ENCODE results near the gene BOLA3.
"Not testable (repeated sequence)": the region's sequence is repeated elsewhere in the genome, so short reads cannot be mapped to it uniquely, and the experiment has no call there.

BOLA3 gene

DNA sequence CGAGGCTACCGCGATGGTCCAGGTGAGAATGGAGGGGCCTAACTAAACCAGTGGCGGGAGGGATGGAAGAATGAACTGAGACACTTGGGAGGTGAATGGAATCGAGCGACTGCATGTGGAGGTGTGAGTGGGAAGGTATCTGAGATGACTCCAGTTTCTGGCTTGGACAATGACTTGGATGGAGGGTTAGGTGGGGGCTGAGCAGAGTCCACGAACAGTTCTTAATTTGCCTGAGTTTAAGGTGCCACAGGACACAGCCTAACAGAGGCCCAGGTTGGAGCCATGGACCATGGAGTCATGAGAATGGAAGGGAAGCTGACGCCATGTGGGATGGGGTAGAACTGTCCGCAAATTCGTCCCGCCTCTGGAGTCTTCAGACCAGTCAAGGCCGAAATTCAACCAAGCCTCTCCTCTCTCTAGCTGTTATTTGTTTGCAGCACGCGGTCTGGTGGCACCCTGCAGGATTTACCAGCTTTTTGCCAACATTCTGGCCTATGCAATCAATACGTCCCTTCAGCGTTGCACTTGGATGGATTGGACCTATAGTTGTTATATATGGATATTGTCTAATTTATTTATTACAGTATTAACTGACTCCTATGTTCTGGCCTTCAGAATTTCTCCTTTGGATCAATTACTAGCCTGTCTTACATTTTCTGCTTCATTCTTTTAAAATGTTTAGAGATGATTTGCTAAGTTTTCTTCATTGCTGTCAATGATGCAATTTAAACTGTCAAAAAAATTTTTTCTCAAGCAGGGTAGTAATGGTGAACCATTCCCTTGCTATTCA is 940 bp upstream of the BOLA3 start:
- peak in 1 of 2 experiments; percentile 60 for DNase-seq

DNA sequence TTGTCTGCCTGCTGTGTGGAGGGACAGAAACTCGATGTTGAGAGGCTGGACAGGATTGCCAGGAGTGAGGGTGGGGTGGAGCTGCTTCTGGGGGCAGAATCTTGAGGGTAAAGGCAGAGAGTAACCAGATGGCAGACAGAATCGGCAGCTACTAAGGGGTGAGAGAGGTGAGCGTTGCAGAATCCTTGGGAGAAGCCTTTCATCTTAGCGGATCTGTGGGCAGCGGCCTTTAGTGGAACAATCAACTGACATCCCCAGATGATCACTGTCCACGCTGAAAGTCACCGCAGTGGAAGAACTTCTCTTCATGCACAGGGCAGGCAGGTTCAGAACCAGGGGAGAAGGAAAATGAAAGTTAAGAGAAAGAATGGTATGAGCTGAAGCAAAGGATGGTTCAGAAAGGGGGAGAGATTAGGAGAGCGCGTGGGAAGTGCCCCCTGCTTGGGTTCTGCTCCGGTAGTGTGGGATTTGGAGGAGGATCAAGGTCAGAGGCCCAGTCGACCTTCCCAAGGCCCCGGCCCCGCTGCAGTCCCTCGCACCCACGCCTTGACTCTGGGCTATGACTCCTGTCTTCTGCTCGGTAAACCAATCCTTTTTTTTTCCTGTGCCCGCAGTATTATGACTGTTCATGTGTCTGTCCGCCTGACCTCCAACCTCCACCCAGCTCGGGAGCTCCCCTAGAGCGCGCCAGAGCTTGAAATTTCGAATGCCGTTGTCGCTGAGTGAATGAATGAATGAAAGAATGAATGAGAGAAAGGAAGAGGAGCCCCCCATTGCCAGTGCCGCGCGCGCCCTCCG is 584 bp downstream of the BOLA3 start:
- DNase-seq: peak in 1 of 2 experiments; percentile 63

DNA sequence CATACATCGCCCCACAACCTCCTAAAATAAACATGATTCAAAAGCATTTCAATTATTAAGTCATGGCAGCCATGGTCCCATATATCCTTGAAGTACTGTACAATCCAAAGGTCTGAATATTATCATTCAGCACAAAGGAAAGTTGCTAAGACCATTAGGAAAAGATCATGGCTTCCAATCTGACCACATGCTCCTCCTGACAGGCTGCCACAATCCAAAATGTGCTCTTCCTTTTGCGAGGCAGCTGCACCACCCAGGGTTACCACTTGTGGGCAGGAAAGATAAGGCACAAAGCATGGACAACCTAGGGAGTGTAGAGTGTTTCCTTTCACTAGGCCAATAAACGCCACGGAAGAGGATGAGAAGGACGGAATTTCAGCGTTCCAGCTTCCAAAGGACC is 5.4 kb downstream of the BOLA3 start:
- peak in 1 of 2 experiments; percentile 37 for DNase-seq

DNA sequence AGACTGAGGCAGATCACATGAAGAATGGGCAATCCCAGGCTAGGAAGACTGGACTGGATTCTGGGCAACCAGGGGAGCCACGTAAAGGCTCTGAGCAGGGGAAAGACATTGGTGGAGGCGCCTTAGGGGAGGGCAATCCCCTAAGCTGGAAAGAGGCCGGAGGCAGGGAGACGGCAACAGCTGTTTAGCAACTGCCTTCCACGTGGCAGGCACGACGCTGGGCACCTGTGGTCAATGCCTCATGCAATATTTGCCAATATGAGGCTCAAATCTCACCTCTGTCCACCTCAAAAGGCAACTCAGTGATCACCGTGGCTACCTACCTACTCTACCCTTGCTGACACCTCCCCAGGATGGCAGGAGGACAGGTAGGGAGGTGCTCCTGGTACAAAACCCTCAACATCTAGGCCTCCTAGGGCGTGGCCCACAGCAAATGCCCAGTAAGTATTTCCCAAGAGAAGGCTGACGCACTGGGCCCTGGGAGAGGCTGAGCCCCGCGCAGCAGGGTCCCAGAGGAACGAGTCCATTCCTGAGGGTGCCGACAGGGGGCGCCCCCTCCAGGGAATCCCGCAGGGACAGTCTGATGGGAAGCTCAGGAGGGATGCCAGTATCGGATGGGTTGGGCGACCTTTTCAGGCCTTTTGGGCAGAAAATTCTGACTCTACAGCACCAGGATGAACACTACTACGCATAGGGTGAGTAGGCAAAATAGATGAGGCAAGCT is 8.9 kb downstream of the BOLA3 start:
- DNase-seq: no peak

DNA sequence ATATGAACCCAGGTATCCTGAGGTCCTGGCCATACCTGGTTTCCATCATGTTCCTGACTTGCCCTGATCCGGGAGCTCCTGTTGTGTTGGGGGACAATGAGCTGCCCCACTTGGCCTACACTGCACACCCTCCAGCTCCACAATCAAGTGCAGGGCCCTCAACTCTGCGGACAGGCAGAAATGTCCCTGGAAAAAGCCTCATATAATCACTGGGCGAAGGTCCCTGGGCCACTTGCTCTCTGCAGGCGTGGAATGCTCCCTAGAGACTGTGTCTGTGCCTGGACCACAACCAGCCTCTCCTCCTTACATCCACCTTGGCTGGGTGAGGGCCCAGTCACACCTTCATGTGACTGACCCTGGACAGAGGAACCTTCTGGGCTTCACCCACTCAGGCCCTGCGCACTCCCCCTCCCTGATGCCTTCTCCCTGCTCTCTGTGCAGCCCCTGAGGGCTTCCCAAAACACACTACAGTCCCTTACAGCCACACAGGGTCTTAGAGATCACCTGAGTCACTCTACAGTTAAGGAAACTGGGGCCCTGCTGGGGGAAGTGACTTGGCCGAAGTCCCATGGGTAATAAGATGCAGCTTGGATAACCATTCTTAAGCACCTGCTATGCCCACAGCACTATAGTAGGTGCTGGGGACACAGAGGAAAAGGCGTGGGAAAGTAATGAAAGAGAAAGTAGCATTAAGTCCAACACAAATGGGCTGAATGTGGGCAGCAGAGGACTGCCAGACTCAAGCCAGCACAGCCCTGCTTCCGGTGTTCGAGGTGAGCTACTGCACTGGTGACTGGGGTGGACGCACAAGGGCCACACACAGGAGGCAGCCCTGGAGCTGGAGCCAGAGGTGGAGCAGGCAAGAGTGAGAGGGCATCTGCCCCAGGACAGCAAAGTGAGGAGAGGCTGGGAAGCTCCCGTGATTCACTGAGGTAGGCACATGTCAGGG is 9.8 kb downstream of the BOLA3 start:
- DNase-seq: no peak

DNA sequence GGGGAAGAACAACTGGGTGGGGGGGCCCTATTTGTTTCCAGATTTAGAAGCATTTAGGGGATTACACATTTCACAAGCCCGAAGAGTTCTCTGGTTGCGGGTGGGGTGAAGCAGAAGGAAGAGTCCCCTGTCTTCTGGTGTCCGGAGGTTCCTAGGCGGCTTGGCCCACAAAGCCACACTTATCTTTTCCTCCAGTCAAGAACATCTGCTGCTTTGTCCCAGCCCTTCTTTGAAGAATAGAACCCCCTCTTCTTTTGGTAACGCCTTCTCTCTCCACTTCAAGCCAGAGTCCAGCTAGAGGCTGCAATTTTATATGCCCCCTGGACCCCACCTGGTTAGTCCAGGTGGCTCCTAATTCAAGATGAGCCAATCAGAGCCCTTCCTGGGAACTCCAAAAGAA is 15.8 kb downstream of the BOLA3 start:
- DNase-seq: no peak

DNA sequence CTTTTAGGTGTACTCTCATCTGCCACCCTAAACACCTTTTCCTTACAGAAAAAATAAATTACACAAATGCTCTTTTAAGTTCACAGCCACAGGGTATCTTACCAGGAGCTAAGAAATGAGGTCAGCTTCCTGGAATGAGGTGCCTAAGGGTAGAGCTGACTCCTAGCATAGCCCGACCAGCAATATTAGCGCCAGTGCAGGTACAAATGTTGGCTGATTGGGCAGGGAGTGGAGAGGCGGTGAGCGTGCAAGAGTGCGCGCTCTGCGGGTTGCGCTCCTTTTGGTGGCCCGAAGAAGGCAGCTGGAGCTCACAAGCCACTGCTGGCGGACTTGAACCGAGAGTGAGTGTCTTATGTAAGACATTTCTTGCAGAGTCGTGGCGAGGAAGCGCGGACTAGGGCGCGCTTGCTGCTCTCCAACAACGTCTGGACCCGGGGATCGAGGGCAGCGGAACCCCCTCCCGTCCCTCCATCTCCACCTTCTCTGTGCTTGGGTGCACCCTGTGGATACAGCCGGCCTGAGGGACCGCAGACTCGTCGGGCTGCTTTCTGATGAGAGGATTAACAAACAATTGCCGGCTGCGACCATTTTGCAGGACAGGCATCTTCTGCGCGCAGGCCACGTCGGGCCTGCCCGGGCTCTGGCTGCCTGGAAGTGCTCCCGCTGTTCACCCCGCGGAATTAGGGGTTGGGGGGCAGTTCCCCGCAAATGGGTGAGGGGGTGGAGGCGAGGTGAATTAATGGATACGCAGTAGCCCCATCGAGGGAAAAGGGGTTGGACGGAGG is 17.3 kb downstream of the BOLA3 start:
- DNase-seq: no peak

DNA sequence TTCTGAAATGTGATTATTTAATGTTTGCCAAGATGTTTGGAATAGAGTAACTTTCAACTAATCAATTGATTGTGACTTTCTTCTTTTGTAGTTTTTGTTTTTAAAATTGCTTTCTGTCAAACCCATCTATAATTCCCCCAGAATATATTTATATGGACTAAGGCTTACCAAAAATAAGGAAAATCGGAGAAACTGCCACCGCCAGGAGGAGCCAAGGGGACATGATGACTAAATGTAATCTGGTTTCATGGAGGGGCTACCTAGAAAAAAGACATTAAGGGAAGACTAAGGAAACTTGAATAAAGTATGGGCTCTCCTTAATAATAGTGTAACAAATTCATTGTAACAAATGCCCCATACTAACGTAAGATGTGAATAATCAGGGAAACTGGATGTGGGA is 19.5 kb downstream of the BOLA3 start:
- no peak for DNase-seq

DNA sequence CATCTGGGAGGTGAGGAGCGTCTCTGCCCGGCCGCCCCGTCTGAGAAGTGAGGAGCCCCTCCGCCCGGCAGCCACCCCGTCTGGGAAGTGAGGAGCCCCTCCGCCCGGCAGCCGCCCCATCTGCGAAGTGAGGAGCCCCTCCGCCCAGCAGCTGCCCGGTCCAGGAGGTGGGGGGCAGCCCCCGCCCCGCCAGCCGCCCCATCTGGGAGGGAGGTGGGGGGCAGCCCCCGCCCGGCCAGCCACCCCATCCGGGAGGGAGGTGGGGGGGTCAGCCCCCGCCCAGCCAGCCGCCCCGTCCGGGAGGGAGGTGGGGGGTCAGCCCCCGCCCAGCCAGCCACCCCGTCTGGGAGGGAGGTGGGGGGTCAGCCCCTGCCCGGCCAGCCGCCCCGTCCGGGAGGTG is 23.8 kb downstream of the BOLA3 start:
- not testable (repeated sequence) for DNase-seq

DNA sequence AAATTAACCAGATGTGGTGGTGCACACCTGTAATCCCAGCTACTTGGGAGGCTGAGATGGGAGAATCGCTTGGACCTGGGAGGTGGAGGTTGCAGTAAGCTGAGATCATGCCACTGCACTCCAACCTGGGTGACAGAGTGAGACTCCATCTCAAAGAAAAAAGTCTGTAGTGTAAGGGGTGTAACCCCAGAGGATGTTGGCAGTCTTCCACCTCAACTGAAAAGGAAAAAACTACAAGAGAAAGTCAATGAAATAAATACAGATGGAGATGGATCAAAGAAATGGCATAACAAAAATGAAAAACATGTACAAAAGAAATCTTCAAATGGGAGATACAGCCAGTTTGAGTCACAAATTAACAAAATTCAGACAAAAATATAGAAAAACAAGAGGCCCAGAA is 25.9 kb downstream of the BOLA3 start:
- not testable (repeated sequence) for DNase-seq

DNA sequence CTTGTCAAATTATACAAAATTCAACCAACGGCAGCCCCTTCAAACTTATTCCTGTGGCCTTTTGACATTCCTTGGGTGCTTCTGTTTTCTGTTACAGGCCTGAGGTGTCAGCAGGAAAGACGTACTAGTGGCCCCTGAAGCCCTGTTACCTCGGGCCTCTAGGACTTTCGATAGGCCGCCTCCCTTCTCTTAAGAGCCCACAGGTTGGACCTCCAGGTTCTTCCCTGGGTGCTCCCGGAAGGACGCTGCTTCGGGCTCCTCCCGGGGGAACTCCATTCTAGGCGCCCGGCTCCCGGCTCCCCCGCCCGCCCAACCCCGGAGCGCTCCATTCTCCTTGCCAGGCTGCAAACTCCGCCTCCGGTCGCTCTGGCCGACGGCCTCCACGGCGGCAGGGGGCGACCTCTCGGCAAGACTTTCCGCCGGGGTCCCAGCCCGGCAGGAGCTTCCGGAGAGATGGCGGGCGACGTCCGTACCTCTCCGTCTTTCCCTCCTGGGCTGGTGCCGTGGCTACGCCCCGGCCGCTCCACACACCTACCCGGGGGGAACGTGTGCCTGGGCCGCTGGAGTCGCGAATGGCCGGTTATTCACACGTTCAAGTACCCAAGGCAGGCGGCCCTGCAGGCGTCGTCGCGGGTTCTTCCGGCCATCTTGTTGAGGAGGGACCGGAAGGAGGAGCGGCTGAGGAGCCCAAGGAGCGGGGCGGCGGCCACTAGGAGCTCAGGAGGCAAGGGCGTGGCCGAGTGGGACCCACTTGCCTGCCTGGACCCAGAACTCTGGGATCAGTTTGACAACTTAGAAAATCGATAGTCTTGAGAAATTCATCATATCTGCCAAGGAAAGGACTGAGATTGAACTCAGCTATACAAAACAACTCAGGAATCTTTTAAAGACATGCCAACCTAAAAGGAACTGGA is 27.5 kb downstream of the BOLA3 start:
- peak; percentile 82 to 90 for DNase-seq

DNA sequence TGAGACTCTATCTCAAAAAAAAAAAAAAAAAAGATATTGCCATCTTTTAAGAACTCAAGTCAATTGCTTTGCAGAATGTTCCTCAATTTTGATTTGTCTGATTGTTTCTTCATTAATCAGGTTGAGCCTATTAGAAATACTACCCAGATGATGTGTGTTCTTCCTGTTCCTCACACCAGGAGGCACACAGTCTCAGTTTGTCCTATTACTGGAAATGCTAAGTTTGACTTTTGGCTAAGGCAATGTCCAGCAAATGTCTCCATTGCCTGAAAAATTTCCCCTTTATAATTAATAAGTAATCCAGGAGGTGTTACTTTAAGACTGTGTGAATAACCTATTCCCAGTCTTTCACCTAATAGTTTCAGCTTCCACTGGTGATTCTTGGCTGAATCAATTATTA is 28.4 kb downstream of the BOLA3 start:
- DNase-seq: no peak

DNA sequence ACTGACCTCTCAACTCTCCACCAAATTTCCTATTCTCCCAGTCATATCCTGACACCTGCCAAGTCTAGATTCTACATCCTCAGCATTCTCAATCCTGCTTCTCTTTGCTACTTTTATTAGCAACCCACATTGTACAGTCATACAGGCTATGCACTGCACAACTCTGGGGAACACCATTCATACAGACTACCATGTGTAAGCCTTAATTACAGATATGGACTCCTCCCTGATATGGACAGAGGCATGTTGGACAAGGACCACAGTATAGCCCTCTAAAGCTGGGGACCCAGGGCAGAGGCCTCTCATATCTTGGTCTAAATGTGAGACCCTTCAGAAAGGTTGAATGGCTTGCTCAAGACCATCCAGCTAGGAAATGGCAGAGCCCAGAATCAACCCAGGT is 36.3 kb downstream of the BOLA3 start:
- no peak for DNase-seq

DNA sequence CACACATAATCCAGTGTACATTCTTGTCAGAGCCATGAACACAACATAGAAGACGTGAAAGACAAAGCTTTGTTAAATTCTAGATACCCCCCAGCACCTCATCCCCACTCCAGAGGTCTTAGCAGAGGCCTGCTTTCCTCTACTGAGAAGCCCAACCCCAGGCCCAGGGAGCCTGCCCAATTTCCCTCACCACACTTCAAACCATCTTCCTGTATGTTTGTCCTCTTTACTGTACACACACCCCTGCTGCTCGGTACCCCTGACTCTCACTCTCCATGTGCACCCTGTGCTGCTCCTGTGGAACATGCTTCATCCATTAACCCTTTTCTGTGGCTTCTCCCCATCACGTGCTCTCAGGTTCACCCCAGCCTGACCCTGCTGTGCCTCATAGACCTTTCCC is 37.2 kb downstream of the BOLA3 start:
- DNase-seq: no peak

DNA sequence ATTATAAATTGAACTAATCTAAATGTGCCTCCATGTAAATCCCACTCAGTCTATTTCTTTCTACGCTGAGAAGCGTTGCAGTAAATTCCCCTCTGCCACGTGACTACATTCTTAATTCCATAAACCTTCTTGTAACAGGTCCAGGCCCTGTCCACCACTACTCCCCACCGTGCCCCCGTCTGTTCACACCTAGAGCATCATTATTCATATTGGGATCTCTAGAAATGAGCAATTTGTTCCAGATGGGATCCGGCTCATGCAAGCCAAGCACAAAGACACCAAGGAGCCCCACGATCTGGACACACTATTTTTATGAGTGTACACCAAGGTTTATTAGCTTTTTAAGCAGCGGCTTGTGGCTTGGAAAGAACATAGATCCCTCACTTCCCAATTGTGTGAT is 38.2 kb downstream of the BOLA3 start:
- no peak for DNase-seq

DNA sequence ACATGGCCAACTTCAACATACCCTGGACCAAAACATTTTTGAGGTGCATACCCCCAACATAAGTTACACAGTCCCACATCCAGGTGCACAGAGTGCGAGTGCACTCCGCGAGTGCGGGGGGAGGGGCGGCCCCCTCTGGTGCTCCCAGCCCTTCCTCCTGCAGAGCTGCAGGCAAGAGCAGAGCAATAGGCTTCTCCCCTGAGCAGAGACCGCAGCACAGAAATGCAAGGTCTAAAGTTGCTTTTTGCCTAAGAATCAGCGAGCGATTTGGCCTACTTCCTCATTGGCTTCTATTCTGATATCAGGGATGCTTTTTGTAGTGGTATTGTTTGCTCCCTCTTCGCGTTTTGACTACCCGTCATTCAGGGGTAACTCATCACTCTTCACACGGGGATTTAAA is 40.6 kb downstream of the BOLA3 start:
- no peak for DNase-seq

DNA sequence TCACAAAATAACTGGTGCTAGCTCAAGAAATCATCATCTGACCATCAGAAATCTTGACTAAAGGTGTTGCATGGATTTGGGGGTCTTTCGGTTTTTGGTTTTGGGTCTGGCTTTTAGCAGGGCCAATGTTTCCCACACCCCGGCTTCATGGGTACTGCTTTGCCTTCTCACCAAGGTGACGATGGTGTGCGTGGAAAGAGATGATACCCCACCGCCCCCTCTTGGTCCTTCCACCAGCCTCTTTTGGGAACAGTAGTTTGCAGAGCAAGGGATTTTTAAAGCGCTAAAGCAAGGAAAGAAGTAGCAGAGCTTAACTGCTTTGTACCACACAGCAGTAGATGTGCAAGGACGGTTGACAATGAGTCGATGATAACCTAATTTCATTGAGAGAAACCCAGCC is 42.3 kb downstream of the BOLA3 start:
- no peak for DNase-seq

DNA sequence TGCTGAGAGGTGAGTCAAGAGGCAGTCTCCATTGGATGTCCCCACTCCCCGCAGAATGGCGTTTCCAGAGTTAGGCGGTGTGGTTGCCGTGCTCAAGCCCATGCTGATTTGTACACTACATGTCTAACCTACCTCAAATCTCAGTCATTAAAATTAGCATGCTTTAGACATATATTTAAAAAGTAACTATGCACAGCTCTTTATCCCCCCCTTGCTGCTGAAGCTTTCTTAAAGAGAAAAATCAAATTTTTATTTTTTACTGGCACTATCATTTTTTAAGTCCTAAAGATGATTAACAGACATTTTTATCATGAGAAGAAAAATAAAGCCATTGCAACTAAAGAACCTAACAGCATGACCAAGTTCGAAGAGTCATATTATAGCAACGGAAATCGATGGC is 42.9 kb downstream of the BOLA3 start:
- DNase-seq: no peak

DNA sequence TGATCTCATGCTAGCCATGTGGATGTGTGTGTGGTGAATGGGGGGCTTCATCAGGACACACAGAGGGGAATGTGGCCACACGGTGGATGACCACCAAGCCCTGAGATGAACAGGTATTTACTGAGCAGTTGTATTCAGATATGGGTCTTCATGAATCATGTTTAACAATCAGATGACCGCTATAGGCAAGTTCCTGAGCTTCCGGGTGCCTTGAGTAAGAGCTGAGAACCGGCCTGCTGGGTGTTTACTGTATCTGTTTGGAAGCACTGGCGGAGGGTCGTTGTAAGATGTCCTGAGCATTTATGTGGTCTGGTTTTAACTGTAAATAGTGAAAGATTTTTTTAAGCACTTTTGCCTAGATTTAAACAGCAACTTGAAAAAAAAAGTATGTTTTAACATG is 43.9 kb downstream of the BOLA3 start:
- DNase-seq: no peak

DNA sequence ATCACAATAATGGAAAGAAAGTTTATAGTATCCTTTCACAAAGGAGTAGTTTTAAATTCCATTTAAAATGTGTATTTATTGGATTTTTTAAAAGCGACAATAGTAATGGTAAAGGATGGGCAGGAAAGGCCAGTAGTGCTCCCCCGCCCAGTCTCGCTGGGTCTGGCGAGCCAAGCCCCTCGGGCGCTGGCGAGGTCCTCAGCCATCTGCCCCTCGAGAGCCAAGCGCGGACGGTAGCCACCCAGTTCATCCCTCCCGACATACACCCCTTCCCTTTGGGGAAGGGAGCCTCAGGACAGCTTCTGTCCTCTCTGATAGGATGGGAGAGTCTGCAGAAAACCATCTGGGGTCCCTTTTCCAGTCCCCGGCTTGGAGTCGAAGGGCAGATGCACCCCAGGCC is 45.2 kb downstream of the BOLA3 start:
- no peak for DNase-seq
